Testis (tissue), 3 donors: ENCODE results near the gene ABT1. TPM values are rescaled to one million over a fixed set of nuclear protein-coding genes. Genes with fewer than 3 reads are reported as not detected.

Source experiments
- DNase-seq: peaks from one replicate; pipeline ENCODE4 v3.0.0-alpha.2; 2019
- H3K27ac ChIP-seq, 2 donors: fragments of 200-600 bp; sonication (generic); one replicate each; pipeline ENCODE4 v1.5.1; 2019
- H3K27me3 ChIP-seq: fragments of 200-600 bp; sonication (generic); one replicate; pipeline ENCODE4 v1.5.1; 2019
- H3K36me3 ChIP-seq: fragments of 200-600 bp; sonication (generic); one replicate; pipeline ENCODE4 v1.5.1; 2017; ENCODE audit warnings: low read depth; ENCODE audit errors: missing control alignments
- H3K4me1 ChIP-seq: fragments of 200-600 bp; sonication (generic); one replicate; pipeline ENCODE4 v1.5.1; 2019
- H3K4me3 ChIP-seq, 2 donors: fragments of 200-600 bp; sonication (generic); one replicate each; pipeline ENCODE4 v1.5.1; 2017 to 2019
- H3K9me3 ChIP-seq: fragments of 200-600 bp; sonication (generic); one replicate; pipeline ENCODE4 v1.5.1; 2017
- CTCF ChIP-seq, 3 experiments: fragments of 450-650 bp in 2 of 3; fragments of 200-600 bp in 1 of 3; sonication (generic) in 1 of 3; IDR thresholded peaks; one replicate each; pipeline ENCODE4 v1.5.1; 2016 to 2019; ENCODE audit warnings: antibody characterized with exemption in 3 of 3, mild to moderate bottlenecking in 2 of 3, moderate library complexity in 1 of 3
- POLR2A ChIP-seq: fragments of 450-650 bp; IDR thresholded peaks from one replicate; pipeline ENCODE4 v1.6.1; 2017; ENCODE audit warnings: antibody characterized with exemption, mild to moderate bottlenecking, moderate library complexity
- WGBS, 2 donors: methylation state at CpG; one replicate each; pipeline ENCODE4 v1.1.5; 2018; 5-methylcytosine and 5-hydroxymethylcytosine counted together
- intact Hi-C: fragments of 100-400 bp; cut with DNase I; formaldehyde crosslinking; loops from one replicate; pipeline ENCODE4 v1.15.1; 2023; ENCODE audit warnings: low total_unique reads
- polyA plus RNA-seq: library from polyadenylated mRNA; stranded (reverse); fragments of 350-450 nt; fragmentation: Illumina TruSeq; extraction: RNeasy Lipid Tissue Mini Kit (QIAGEN cat#74804); gene quantifications from one replicate; pipeline ENCODE4 v1.2.3, GENCODE V29; 2014; ENCODE audit warnings: low read depth, low replicate concordance; ENCODE audit not compliant: insufficient read depth
- total RNA-seq, 2 donors: library from RNA; depleted of rRNA; stranded (reverse); fragments of >200 nt; gene quantifications; one replicate each; pipeline ENCODE4 v1.2.3, GENCODE V29; 2016

Gene ABT1
- total and polyA plus RNA-seq, 3 donors from 2014 or later, result 17.0 to 23.6 (median 18.9) TPM

- Histone ChIP-seq H3K4me3 (no peak overlapping the region), H3K27me3 (no peaks in the 10 kb centered on the region), H3K36me3 (no peaks in the 10 kb centered on the region), H3K4me1 (peaks cover 8% of the 10 kb centered on the region), H3K27ac (no peak overlapping the region), H3K9me3 (no peaks in the 10 kb centered on the region)
- no peak for DNase-seq
- TF ChIP-seq POLR2A, result no peak
- TF ChIP-seq CTCF (IDR thresholded peaks at IDR 0.05), result no peak
- WGBS, 2 donors, result 73 to 89% methylated on average over 1 of the region's 1 CpG
- intact Hi-C loops, result loop anchor here (5.0 to 10.0 kb wide), 2 partner anchors 237 to 254 kb away; no protein-coding TSS in a partner anchor
These were observed 2.4 kb downstream of the ABT1 start for GRCh38 chr6:26599134-26599533.

- intact Hi-C loops, result loop anchor here (5.0 to 10.0 kb wide), 2 partner anchors 237 to 255 kb away; no protein-coding TSS in a partner anchor
- Histone ChIP-seq H3K27me3 (no peaks in the 10 kb centered on the region), H3K4me3 (no peak overlapping the region), H3K9me3 (no peaks in the 10 kb centered on the region), H3K36me3 (no peaks in the 10 kb centered on the region), H3K4me1 (peaks cover 8% of the 10 kb centered on the region), H3K27ac (no peak overlapping the region)
- DNase-seq, result no peak
- TF ChIP-seq POLR2A (no peak), CTCF (IDR thresholded peaks at IDR 0.05) (no peak)
- WGBS, 2 donors, result 79 to 80% methylated on average over 1 of the region's 1 CpG
These were observed 2.8 kb downstream of the ABT1 start for GRCh38 chr6:26599591-26599990.

GRCh38 chr6:26600759-26601158 lies 4.0 kb downstream of the ABT1 start:
- TF ChIP-seq CTCF (IDR thresholded peaks at IDR 0.05) (no peak), POLR2A (no peak)
- no peak overlapping the region for H3K27ac ChIP-seq
- no peak overlapping the region for H3K4me3 ChIP-seq
- H3K27me3 ChIP-seq, result no peaks in the 10 kb centered on the region
- intact Hi-C loops, result no loop called here
- peaks cover 8% of the 10 kb centered on the region for H3K4me1 ChIP-seq
- no peak for DNase-seq
- no peaks in the 10 kb centered on the region for H3K9me3 ChIP-seq
- no peaks in the 10 kb centered on the region for H3K36me3 ChIP-seq

GRCh38 chr6:26602262-26602661 lies 5.5 kb downstream of the ABT1 start:
- H3K9me3 ChIP-seq, result no peaks in the 10 kb centered on the region
- H3K27ac ChIP-seq, result no peak overlapping the region
- 49 to 58% methylated on average over 3 of the region's 3 CpGs for WGBS, 2 donors
- TF ChIP-seq POLR2A (no peak), CTCF (IDR thresholded peaks at IDR 0.05) (no peak)
- H3K36me3 ChIP-seq, result no peaks in the 10 kb centered on the region
- DNase-seq, result no peak
- peaks cover 8% of the 10 kb centered on the region for H3K4me1 ChIP-seq
- intact Hi-C loops, result no loop called here
- peak overlapping the region in 1 of 2 donors; percentile 13 for H3K4me3 ChIP-seq
- H3K27me3 ChIP-seq, result no peaks in the 10 kb centered on the region

- intact Hi-C loops, result no loop called here
- peak overlapping the region in 1 of 2 donors; percentile 29 for H3K4me3 ChIP-seq
- no peak for DNase-seq
- no peaks in the 10 kb centered on the region for H3K36me3 ChIP-seq
- WGBS, 2 donors, result 66 to 72% methylated on average over 3 of the region's 3 CpGs
- H3K4me1 ChIP-seq, result no peaks in the 10 kb centered on the region
- no peaks in the 10 kb centered on the region for H3K9me3 ChIP-seq
- H3K27me3 ChIP-seq, result no peaks in the 10 kb centered on the region
- TF ChIP-seq CTCF (IDR thresholded peaks at IDR 0.05) (no peak), POLR2A (no peak)
- no peak overlapping the region for H3K27ac ChIP-seq
These were observed 7.3 kb downstream of the ABT1 start for GRCh38 chr6:26604026-26604425.
